Kidney epithelial cell (primary cell): ENCODE measurements around the gene SMIM36. TPM values are rescaled to one million over a fixed set of nuclear protein-coding genes. Genes with fewer than 3 reads are reported as not detected.

Experiments
- DNase-seq: peaks from one replicate; pipeline ENCODE4 v3.0.0-alpha.2; 2010; ENCODE audit warnings: low read depth
- H3K27me3 ChIP-seq: 2 replicates; pipeline ENCODE4 v1.6.0; 2011; ENCODE audit warnings: low read length; ENCODE audit not compliant: control insufficient read depth, insufficient read depth
- H3K36me3 ChIP-seq: 2 replicates; pipeline ENCODE4 v1.5.1; 2011; ENCODE audit warnings: low read length; ENCODE audit not compliant: control insufficient read depth, insufficient read depth
- H3K4me3 ChIP-seq: 2 replicates; pipeline ENCODE4 v1.5.1; 2011; ENCODE audit warnings: low read depth, mild to moderate bottlenecking, control low read depth, low read length
- total RNA-seq: library from RNA; depleted of rRNA; stranded (reverse); fragments of >200 nt; gene quantifications from 2 replicates; pipeline ENCODE4 v1.2.3, GENCODE V29; 2015
- TF ChIP-seq, protein P1 (sequence below): IDR thresholded peaks from 2 replicates; pipeline ENCODE4 v1.5.1; 2011; ENCODE audit warnings: mild to moderate bottlenecking, moderate library complexity, low read length, control low read depth, inconsistent platforms; ENCODE audit not compliant: insufficient read depth, poor library complexity, severe bottlenecking

Gene SMIM36
- total RNA-seq, 1 donor from 2014 or later: not detected

DNA sequence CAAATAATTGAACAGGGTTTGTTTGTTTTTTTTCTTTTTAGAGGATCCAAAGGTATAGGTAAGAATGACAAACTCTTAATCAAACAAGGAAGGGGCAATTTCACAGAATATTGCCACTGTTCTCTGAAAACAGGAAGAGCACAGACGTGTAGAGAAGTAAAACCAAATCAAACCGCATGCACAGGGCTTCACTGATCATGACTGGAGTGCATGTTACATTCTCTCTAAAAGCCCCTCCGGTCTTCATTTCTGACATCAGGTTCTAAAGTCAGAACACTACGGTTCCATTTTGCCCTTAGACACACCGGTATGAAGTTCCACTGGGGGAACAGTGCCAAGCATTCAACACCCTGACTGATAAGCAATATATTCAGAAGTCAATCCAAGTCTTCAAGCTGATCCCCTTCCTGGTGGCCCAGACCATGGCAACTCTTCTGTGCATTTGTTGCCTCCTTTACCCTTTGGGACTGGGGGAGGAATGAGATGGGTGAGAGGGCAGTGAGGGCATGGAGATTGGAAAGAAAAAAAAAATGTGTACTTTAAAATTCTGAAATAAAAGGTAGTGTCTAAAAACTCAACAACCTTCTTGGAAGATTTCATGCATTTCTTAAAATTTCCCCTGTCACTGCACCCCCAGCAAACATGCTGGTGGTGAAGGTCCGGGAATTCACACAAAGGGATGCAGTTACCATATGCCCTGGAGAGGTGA, 91.0 kb downstream of the SMIM36 start:
- peak overlapping the region; percentile 79 for H3K4me3 ChIP-seq
- TF ChIP-seq, protein P1, sequence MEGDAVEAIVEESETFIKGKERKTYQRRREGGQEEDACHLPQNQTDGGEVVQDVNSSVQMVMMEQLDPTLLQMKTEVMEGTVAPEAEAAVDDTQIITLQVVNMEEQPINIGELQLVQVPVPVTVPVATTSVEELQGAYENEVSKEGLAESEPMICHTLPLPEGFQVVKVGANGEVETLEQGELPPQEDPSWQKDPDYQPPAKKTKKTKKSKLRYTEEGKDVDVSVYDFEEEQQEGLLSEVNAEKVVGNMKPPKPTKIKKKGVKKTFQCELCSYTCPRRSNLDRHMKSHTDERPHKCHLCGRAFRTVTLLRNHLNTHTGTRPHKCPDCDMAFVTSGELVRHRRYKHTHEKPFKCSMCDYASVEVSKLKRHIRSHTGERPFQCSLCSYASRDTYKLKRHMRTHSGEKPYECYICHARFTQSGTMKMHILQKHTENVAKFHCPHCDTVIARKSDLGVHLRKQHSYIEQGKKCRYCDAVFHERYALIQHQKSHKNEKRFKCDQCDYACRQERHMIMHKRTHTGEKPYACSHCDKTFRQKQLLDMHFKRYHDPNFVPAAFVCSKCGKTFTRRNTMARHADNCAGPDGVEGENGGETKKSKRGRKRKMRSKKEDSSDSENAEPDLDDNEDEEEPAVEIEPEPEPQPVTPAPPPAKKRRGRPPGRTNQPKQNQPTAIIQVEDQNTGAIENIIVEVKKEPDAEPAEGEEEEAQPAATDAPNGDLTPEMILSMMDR: no peak
- no peak for DNase-seq
- no peaks in the 10 kb centered on the region for H3K27me3 ChIP-seq
- no peaks in the 10 kb centered on the region for H3K36me3 ChIP-seq

GRCh38 chr17:55418369-55419268, 92.6 kb downstream of the SMIM36 start:
- no peak for DNase-seq
- H3K27me3 ChIP-seq: no peaks in the 10 kb centered on the region
- TF ChIP-seq, protein P1: no peak
- H3K36me3 ChIP-seq: no peaks in the 10 kb centered on the region
- H3K4me3 ChIP-seq: no peak overlapping the region

GRCh38 chr17:55417411-55418268, 93.6 kb downstream of the SMIM36 start:
- H3K36me3 ChIP-seq: no peaks in the 10 kb centered on the region
- no peak for DNase-seq
- no peaks in the 10 kb centered on the region for H3K27me3 ChIP-seq
- TF ChIP-seq, protein P1: no peak
- no peak overlapping the region for H3K4me3 ChIP-seq

DNA sequence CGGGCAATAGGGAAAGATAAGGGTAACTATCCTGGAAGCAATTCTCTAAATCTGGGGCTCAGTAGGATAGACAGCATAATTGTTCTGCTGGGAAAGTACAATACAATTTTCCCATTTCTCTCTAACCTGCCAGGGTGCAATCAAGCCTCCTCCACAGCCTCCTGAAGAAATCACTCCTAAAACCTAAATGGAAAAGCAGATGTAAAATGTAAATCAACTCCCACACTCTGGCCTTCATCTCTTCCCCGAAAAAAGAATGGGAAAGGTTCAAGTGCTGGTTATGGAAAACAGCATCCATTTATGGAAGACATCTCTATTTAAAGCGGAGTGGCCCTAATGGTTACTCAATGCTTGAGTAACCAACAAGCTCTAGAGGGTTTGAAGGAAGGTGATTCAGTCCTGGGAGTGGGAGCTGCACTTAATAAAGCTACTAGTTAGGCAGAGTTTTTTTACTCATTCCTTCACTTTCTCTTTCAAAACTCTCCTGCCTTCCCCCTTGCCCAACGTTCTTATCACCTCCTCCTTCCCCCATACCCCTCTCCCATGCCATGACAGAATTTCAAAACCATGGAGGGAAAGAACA, 94.7 kb downstream of the SMIM36 start:
- Histone ChIP-seq H3K27me3 (no peaks in the 10 kb centered on the region), H3K4me3 (no peak overlapping the region), H3K36me3 (no peaks in the 10 kb centered on the region)
- DNase-seq: peak; percentile 50
- TF ChIP-seq, protein P1: no peak

DNA sequence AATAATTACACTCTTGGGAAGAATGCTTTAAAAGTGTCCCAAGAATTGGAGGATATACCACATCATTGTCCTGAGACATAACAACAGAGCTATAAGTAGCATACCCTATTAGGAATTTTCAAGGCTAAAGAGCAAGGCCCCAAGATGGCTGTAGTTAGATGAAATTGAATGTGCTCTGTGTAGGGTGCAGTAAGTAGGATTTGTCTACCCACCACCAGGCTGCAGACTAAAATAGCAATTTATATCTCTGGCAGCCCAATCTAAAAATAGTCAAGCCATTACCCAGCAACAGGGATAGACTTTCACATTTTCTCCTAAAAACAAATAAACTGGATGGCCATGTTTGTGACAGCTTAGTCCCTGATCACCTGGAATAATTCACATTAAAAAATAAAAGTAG, 95.3 kb downstream of the SMIM36 start:
- H3K27me3 ChIP-seq: no peaks in the 10 kb centered on the region
- no peak for DNase-seq
- H3K4me3 ChIP-seq: no peak overlapping the region
- no peaks in the 10 kb centered on the region for H3K36me3 ChIP-seq
- TF ChIP-seq, protein P1: no peak
